Astrocyte (in vitro differentiated cells and primary cell): ENCODE measurements around the gene TBX4. TPM values are rescaled to one million over a fixed set of nuclear protein-coding genes. Genes with fewer than 3 reads are reported as not detected.

Experiments
- DNase-seq: peaks from one replicate; pipeline ENCODE4 v3.0.0-alpha.2; 2010; ENCODE audit warnings: low read depth
- FAIRE-seq: peaks from 2 replicates; lab custom pipeline; 2011; peaks lifted over from hg19 to GRCh38; lab: Jason Lieb, UNC
- H2AFZ ChIP-seq: 2 replicates; pipeline ENCODE4 v1.6.0; 2012; ENCODE audit warnings: low read depth, low read length, inconsistent platforms
- H3K27ac ChIP-seq: 2 replicates; pipeline ENCODE4 v1.5.1; 2011; ENCODE audit warnings: low read depth, low read length, inconsistent platforms
- H3K27me3 ChIP-seq: 2 replicates; pipeline ENCODE4 v1.6.0; 2011; ENCODE audit warnings: low read length, inconsistent platforms; ENCODE audit not compliant: insufficient read depth
- H3K36me3 ChIP-seq: 2 replicates; pipeline ENCODE4 v1.5.1; 2011; ENCODE audit warnings: low read length, inconsistent platforms; ENCODE audit not compliant: insufficient read depth
- H3K4me1 ChIP-seq: 2 replicates; pipeline ENCODE4 v1.5.1; 2011; ENCODE audit warnings: low read length, inconsistent platforms; ENCODE audit not compliant: insufficient read depth
- H3K4me2 ChIP-seq: 2 replicates; pipeline ENCODE4 v1.6.0; 2012; ENCODE audit warnings: low read length, inconsistent platforms
- H3K4me3 ChIP-seq: 2 replicates; pipeline ENCODE4 v1.5.1; 2011; ENCODE audit warnings: low read depth, mild to moderate bottlenecking, low read length, inconsistent platforms; ENCODE audit not compliant: insufficient read depth
- H3K79me2 ChIP-seq: 2 replicates; pipeline ENCODE4 v1.6.0; 2012; ENCODE audit warnings: mild to moderate bottlenecking, low read length, inconsistent platforms; ENCODE audit not compliant: insufficient read depth
- H3K9ac ChIP-seq: 2 replicates; pipeline ENCODE4 v1.6.0; 2012; ENCODE audit warnings: mild to moderate bottlenecking, low read length, inconsistent platforms
- H3K9me3 ChIP-seq: 2 replicates; pipeline ENCODE4 v1.5.1; 2012; ENCODE audit warnings: low read depth, mild to moderate bottlenecking, low read length, inconsistent platforms; ENCODE audit not compliant: insufficient read depth
- H4K20me1 ChIP-seq: 2 replicates; pipeline ENCODE4 v1.6.0; 2012; ENCODE audit warnings: low read length, inconsistent platforms; ENCODE audit not compliant: insufficient read depth
- H3K27ac Mint-ChIP-seq: one replicate; pipeline ENCODE4 v1.8.0; 2021; ENCODE audit warnings: mild to moderate bottlenecking, mixed read lengths; ENCODE audit not compliant: unreplicated experiment
- H3K27me3 Mint-ChIP-seq: one replicate; pipeline ENCODE4 v1.8.0; 2021; ENCODE audit warnings: low read depth, mixed read lengths; ENCODE audit not compliant: unreplicated experiment
- H3K36me3 Mint-ChIP-seq: one replicate; pipeline ENCODE4 v1.8.0; 2021; ENCODE audit warnings: low read depth, mixed read lengths; ENCODE audit not compliant: unreplicated experiment
- H3K4me1 Mint-ChIP-seq: one replicate; pipeline ENCODE4 v1.8.0; 2021; ENCODE audit warnings: low read depth, mixed read lengths; ENCODE audit not compliant: unreplicated experiment
- H3K4me3 Mint-ChIP-seq: one replicate; pipeline ENCODE4 v1.8.0; 2021; ENCODE audit warnings: mild to moderate bottlenecking, moderate library complexity, mixed read lengths; ENCODE audit not compliant: unreplicated experiment
- H3K9me3 Mint-ChIP-seq: one replicate; pipeline ENCODE4 v1.8.0; 2021; ENCODE audit warnings: mild to moderate bottlenecking, mixed read lengths; ENCODE audit not compliant: unreplicated experiment
- CTCF ChIP-seq: IDR thresholded peaks from 2 replicates; pipeline ENCODE4 v1.5.1; 2011; ENCODE audit warnings: low read depth, mild to moderate bottlenecking, inconsistent platforms, low read length, moderate library complexity; ENCODE audit not compliant: insufficient read depth
- EZH2 ChIP-seq: IDR thresholded peaks from 2 replicates; pipeline ENCODE4 v1.6.1; 2012; ENCODE audit warnings: mild to moderate bottlenecking, low read length, inconsistent platforms; ENCODE audit not compliant: insufficient read depth
- total RNA-seq: library from RNA; stranded (reverse); gene quantifications from 2 replicates; pipeline ENCODE4 v1.2.1, GENCODE V29; 2021

Gene TBX4
- total RNA-seq, 1 donor from 2014 or later: 0.14 TPM

GRCh38 chr17:61415374-61416210 lies 36.6 kb upstream of the TBX4 start:
- Histone ChIP-seq H2AFZ (no peak overlapping the region), H3K9me3 (no peaks in the 10 kb centered on the region), H3K4me3 (no peak overlapping the region), H3K36me3 (no peaks in the 10 kb centered on the region), H4K20me1 (no peaks in the 10 kb centered on the region), H3K27me3 (peaks cover 7% of the 10 kb centered on the region), H3K27ac (no peak overlapping the region), H3K9ac (no peak overlapping the region), H3K79me2 (no peaks in the 10 kb centered on the region), H3K4me2 (no peak overlapping the region), H3K4me1 (peaks cover 18% of the 10 kb centered on the region)
- Mint-ChIP-seq H3K36me3 (peaks cover 1% of the 10 kb centered on the region), H3K27me3 (peaks cover 28% of the 10 kb centered on the region), H3K9me3 (no peaks in the 10 kb centered on the region), H3K4me1 (peaks cover 10% of the 10 kb centered on the region), H3K27ac (peak overlapping the region; percentile 36), H3K4me3 (no peak overlapping the region)
- TF ChIP-seq EZH2: no peak
- no peak for TF ChIP-seq CTCF
- DNase-seq (no peak), FAIRE-seq (no peak)

GRCh38 chr17:61416211-61416539 lies 36.0 kb upstream of the TBX4 start:
- Histone ChIP-seq H2AFZ (peak overlapping the region; percentile 82), H3K27ac (no peak overlapping the region), H3K4me2 (peak overlapping the region; percentile 79), H3K9me3 (no peaks in the 10 kb centered on the region), H3K4me3 (no peak overlapping the region), H3K9ac (no peak overlapping the region), H3K36me3 (no peaks in the 10 kb centered on the region), H3K4me1 (peaks cover 15% of the 10 kb centered on the region), H3K79me2 (no peaks in the 10 kb centered on the region), H3K27me3 (peaks cover 10% of the 10 kb centered on the region), H4K20me1 (no peaks in the 10 kb centered on the region)
- no peak for DNase-seq
- TF ChIP-seq CTCF: no peak
- TF ChIP-seq EZH2: no peak
- Mint-ChIP-seq H3K27me3 (peaks cover 31% of the 10 kb centered on the region), H3K9me3 (no peaks in the 10 kb centered on the region), H3K4me3 (no peak overlapping the region), H3K4me1 (peaks cover 10% of the 10 kb centered on the region), H3K27ac (no peak overlapping the region), H3K36me3 (peaks cover 1% of the 10 kb centered on the region)
- no peak for FAIRE-seq
